ENCODE data around the gene TBCK.

- TF ChIP-seq SIN3A (IDR thresholded peaks at IDR 0.05; ENCODE audit: borderline replicate concordance, insufficient read depth, low read length) (no peak), TAF1 (IDR thresholded peaks at IDR 0.05; ENCODE audit: borderline replicate concordance, insufficient read depth, low read length) (no peak), POLR2AphosphoS5 (IDR thresholded peaks at IDR 0.05; ENCODE audit: low read depth, low read length) (no peak), REST (IDR thresholded peaks at IDR 0.05; ENCODE audit: insufficient read depth in 1 of 2, low read depth in 2 of 2, low read length in 2 of 2) (no peak), FOXP2 (optimal IDR thresholded peaks at IDR 0.05; ENCODE audit: borderline replicate concordance, extremely low read depth, extremely low read length, insufficient read depth) (no peak)
Observed at GRCh38 chr4:106183551-106183950, 132.5 kb downstream of the TBCK start.
